ENCODE results near the gene PLCL2.

- TF ChIP-seq EZH2 (IDR thresholded peaks at IDR 0.05) (no peak), POLR2AphosphoS5 (IDR thresholded peaks at IDR 0.05; ENCODE audit: borderline replicate concordance, low read depth, low read length) (no peak), FOXP2 (optimal IDR thresholded peaks at IDR 0.05; ENCODE audit: control extremely low read depth, extremely low read length, insufficient read depth) (no peak)
Measured at GRCh38 chr3:17070161-17070959, 185.6 kb downstream of the PLCL2 start.

All from SK-N-MC (cell line).